Measurements from ENCODE around the gene TRIM66.

Gene TRIM66

DNA sequence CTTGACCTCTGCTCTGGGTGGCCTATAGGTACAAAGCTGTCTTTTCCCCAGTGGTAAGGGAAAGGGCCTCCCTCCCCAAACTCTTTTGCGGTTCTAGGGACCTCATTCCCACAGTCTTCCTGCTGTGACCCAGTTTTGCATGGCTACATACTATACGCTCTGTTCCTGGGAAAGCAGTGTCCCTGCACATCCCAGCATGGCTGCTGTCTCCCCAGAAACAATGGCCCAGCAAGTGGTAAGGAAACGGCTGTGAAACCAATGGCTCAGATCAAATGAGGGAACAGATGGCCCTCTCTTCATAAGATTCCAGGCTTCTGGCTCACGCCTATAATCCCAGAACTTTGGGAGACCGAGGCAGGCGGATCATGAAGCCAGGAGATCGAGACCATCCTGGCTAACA, 41.2 kb upstream of the TRIM66 start:
- Histone ChIP-seq H3K4me3 (ENCODE audit: severe bottlenecking) (no peak overlapping the region), H3K27ac (ENCODE audit: poor library complexity, severe bottlenecking) (no peak overlapping the region), H3K9me3 (ENCODE audit: severe bottlenecking) (no peaks in the 10 kb centered on the region), H3K36me3 (ENCODE audit: low read depth) (peaks cover 24% of the 10 kb centered on the region), H3K27me3 (ENCODE audit: insufficient read depth, poor library complexity, severe bottlenecking) (no peaks in the 10 kb centered on the region), H3K4me1 (ENCODE audit: insufficient read depth, poor library complexity, severe bottlenecking) (peaks cover 35% of the 10 kb centered on the region)
- no peak for ATAC-seq (ENCODE audit: low read depth)
- TF ChIP-seq, protein P1, sequence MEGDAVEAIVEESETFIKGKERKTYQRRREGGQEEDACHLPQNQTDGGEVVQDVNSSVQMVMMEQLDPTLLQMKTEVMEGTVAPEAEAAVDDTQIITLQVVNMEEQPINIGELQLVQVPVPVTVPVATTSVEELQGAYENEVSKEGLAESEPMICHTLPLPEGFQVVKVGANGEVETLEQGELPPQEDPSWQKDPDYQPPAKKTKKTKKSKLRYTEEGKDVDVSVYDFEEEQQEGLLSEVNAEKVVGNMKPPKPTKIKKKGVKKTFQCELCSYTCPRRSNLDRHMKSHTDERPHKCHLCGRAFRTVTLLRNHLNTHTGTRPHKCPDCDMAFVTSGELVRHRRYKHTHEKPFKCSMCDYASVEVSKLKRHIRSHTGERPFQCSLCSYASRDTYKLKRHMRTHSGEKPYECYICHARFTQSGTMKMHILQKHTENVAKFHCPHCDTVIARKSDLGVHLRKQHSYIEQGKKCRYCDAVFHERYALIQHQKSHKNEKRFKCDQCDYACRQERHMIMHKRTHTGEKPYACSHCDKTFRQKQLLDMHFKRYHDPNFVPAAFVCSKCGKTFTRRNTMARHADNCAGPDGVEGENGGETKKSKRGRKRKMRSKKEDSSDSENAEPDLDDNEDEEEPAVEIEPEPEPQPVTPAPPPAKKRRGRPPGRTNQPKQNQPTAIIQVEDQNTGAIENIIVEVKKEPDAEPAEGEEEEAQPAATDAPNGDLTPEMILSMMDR (IDR thresholded peaks at IDR 0.05; ENCODE audit: poor library complexity, severe bottlenecking): no peak
- DNase-seq (ENCODE audit: low spot score): no peak

DNA sequence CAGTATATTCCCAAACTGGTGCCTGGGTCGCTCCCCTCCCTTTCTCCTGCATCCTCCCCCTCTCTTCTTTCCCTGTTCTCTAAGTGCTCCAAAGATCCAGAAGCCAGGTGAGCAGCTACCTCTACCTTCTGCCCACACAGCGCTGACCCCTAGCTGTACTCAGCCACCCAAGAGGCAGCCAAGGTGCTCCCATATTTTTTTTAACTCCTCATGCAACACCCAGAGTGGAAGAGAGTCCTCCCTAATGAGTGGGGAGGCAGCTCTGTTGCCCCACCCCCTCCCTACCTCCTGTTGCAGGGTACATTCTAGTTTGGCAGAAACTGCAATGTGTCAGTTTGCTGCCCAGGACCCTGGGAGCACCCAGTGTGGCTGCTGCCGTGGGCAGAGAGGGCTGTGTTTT, 40.3 kb upstream of the TRIM66 start:
- no peaks in the 10 kb centered on the region for H3K27me3 ChIP-seq (ENCODE audit: insufficient read depth, poor library complexity, severe bottlenecking)
- H3K9me3 ChIP-seq (ENCODE audit: severe bottlenecking): no peaks in the 10 kb centered on the region
- ATAC-seq (ENCODE audit: low read depth) (no peak), DNase-seq (ENCODE audit: low spot score) (no peak)
- H3K4me1 ChIP-seq (ENCODE audit: insufficient read depth, poor library complexity, severe bottlenecking): peaks cover 42% of the 10 kb centered on the region
- TF ChIP-seq, protein P1 (IDR thresholded peaks at IDR 0.05; ENCODE audit: poor library complexity, severe bottlenecking): no peak
- H3K36me3 ChIP-seq (ENCODE audit: low read depth): peaks cover 21% of the 10 kb centered on the region
- H3K27ac ChIP-seq (ENCODE audit: poor library complexity, severe bottlenecking): peak overlapping the region; percentile 98
- no peak overlapping the region for H3K4me3 ChIP-seq (ENCODE audit: severe bottlenecking)

DNA sequence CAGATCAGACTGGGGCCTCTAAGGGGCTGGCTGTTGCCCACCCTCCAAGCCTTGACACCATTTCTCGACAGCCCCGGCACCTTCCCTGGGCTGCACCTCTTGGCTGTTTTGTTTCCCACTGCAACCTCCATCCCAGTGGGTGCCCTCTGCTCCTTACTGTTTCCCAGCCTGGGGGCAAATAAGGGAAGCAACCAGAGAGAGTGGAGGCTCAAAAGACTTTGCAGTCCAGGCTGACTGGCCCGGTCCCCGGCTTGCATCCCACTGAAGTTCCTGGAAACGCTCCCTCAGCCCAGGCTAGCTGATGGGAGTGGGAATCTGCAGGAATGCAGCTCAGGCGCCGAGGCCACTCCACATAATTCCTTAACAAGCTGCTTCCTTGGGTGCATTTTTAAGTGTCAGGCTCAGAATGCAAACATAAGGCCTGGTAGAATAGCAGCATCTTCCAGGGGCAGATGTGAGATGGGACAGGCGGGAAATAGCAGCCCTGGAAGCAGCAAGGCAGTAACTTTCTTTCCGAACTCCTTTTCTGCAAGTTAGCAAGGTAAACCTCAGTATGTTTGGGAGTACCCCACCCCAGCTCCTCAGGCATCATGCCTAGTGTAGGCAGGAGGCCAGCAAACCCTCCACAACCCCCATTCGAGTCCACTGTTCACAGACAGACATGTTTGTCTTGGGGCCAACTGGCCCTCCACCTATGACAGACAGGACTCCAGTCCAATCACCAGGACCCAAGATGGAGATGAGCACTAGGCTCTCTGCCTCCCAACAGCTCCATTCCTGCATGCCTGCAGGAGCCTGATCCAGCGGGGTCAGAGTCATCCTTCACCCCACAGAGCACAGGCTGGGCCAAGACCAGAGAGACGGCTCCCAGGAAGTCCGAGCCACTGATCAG, 39.4 kb upstream of the TRIM66 start:
- H3K4me1 ChIP-seq (ENCODE audit: insufficient read depth, poor library complexity, severe bottlenecking): peaks cover 52% of the 10 kb centered on the region
- DNase-seq (ENCODE audit: low spot score): no peak
- no peaks in the 10 kb centered on the region for H3K27me3 ChIP-seq (ENCODE audit: insufficient read depth, poor library complexity, severe bottlenecking)

DNA sequence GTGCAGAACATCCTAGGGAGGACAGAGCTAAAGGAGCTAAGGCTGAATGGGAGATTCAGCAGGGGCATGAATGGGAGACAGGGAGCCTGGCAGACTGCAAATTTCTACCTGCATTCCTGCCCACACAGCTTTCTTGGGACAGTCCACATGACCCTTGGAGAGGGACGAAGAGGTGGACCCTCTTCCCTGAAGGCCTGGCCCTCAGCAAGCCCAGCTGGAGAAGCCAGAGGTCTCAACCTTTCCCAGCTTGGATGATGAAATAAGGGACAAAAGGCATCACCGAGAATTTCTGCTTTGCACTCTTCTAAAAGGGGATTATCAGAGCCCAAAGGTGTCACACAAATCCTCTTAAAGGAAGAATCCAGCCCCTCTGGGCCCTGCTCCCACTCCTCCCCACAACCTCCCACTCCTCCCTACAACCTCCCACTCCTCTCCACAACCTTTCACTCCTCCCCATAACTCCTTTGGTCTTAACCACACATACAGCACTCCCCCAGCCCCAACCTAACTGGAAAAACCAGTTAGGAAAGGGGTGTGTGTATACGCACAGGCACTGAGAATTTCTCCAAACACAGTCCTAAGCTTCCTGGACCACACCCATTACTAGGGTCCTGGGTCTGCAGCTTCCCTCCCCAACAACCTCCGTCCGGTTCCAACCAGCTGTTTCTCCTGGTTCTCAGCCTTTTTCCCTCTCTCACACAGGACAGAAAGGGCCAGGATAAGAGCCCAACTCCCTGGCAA, 38.6 kb upstream of the TRIM66 start:
- Histone ChIP-seq H3K9me3 (ENCODE audit: severe bottlenecking) (no peaks in the 10 kb centered on the region), H3K4me1 (ENCODE audit: insufficient read depth, poor library complexity, severe bottlenecking) (peaks cover 54% of the 10 kb centered on the region), H3K36me3 (ENCODE audit: low read depth) (peaks cover 34% of the 10 kb centered on the region), H3K27ac (ENCODE audit: poor library complexity, severe bottlenecking) (peak overlapping the region; percentile 98), H3K27me3 (ENCODE audit: insufficient read depth, poor library complexity, severe bottlenecking) (no peaks in the 10 kb centered on the region), H3K4me3 (ENCODE audit: severe bottlenecking) (no peak overlapping the region)
- TF ChIP-seq, protein P1 (IDR thresholded peaks at IDR 0.05; ENCODE audit: poor library complexity, severe bottlenecking): no peak
- peak; percentile 60 for ATAC-seq (ENCODE audit: low read depth)
- DNase-seq (ENCODE audit: low spot score): no peak

More for the DNA sequence above, 39.4 kb upstream of the TRIM66 start:
- H3K4me3 ChIP-seq (ENCODE audit: severe bottlenecking): no peak overlapping the region
- H3K27ac ChIP-seq (ENCODE audit: poor library complexity, severe bottlenecking): peak overlapping the region; percentile 98
- no peaks in the 10 kb centered on the region for H3K9me3 ChIP-seq (ENCODE audit: severe bottlenecking)
- no peak for ATAC-seq (ENCODE audit: low read depth)
- H3K36me3 ChIP-seq (ENCODE audit: low read depth): peaks cover 30% of the 10 kb centered on the region
- TF ChIP-seq, protein P1 (IDR thresholded peaks at IDR 0.05; ENCODE audit: poor library complexity, severe bottlenecking): no peak

Measured in RWPE2 (cell line).